ENCODE measurements around the gene KEAP1. TPM values are rescaled to one million over a fixed set of nuclear protein-coding genes. Genes with fewer than 3 reads are reported as not detected.

The KEAP1 gene
- total and polyA plus RNA-seq, 2 of the 13 experiments (the other 11 are each of a cell fraction or from before 2014, with no cell fraction given), result 56.7 to 72.9 TPM

DNA sequence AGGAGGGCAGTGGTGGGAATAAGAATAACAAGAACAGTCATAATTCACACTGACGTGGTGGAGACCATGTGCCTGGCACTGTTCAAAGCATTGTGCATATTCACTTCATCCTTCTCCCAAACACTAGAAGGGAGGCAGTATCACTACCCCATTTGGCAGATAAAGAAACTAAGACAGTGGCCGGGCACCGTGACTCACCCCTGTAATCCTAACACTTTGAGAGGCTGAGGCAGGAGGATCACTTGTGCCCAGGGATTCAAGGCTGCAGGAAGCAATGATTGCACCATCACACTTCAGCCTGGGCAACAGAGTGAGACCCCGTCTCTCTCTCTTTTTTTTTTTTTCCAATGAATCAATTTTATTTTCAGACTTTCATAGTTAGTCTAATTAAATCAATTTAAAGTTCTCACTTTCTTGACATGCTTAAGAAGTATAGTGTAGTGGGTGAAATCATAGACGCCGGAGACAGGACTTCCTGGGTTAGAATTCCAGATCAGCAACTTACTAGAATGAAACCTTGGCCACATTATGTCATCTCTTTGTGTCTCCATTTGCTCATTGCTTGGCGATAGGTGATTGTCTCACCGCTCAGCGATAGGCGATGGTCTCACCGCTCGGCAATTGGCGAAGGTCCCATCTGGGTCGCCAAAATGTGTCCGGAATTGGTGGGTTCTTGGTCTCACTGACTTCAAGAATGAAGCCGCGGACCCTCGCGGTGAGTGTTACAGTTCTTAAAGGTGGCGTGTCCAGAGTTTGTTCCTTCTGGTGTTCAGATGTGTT lies 35.2 kb upstream of the KEAP1 start:
- Histone ChIP-seq H3K9ac (ENCODE audit: insufficient read depth, low read depth, low read length) (no peak overlapping the region), H3K9me3 (ENCODE audit: low read length) (no peaks in the 10 kb centered on the region), H3K4me2 (ENCODE audit: low read depth, low read length) (no peak overlapping the region), H4K20me1 (ENCODE audit: insufficient read depth, low read length) (no peaks in the 10 kb centered on the region), H3K4me1 (ENCODE audit: insufficient read depth, low read length) (peaks cover 10% of the 10 kb centered on the region; the same call in 1 of the 2 replicates), H3K4me3 (replicated peaks in 1 of 3; ENCODE audit: insufficient read depth in 1 of 3, low read depth in 2 of 3, low read length in 3 of 3) (no peak overlapping the region), H3K79me2 (ENCODE audit: insufficient read depth, low read length) (no peaks in the 10 kb centered on the region), H2AFZ (ENCODE audit: low read length) (no peak overlapping the region), H3K27ac (ENCODE audit: extremely low read length, insufficient read depth, low read length) (no peak overlapping the region), H3K27me3 (ENCODE audit: control insufficient read depth in 1 of 2, insufficient read depth in 2 of 2, low read length in 2 of 2) (peaks cover 1 to 17% of the 10 kb centered on the region in 2 experiments; a peak in 3 of 5 replicates), H3K36me3 (replicated peaks in 1 of 2; ENCODE audit: control insufficient read depth in 1 of 2, insufficient read depth in 2 of 2, low read length in 2 of 2) (no peaks in the 10 kb centered on the region)
- no peak for ATAC-seq
- in situ Hi-C loops (cut with HindIII; ENCODE audit: extremely low pct_ligation_motif_present, low pct_unique_long_range_greater_than_20kb), result no loop called here
- no peak for FAIRE-seq
- intact Hi-C loops (cut with micrococcal nuclease; ENCODE audit: unreplicated experiment), result no loop called here
- 45% methylated on average over 20 of the region's 20 CpGs for WGBS (ENCODE audit: low lambda C conversion rate)
- ChIA-PET CTCF (ENCODE audit: low intra/inter-chr PET ratio, low total read pairs) (no interaction called here), POLR2A (no interaction called here)
- TF ChIP-seq ZNF788 (CRISPR knock-in tag; IDR thresholded peaks at IDR 0.05; ENCODE audit: borderline replicate concordance), result no peak
- peak; percentile 44; the same call in 1 of the 2 replicates for TF ChIP-seq ZNF121 (CRISPR knock-in tag; IDR thresholded peaks at IDR 0.05)
- TF ChIP-seq TSC22D2 (CRISPR knock-in tag; IDR thresholded peaks at IDR 0.05; ENCODE audit: borderline replicate concordance), result no peak
- TF ChIP-seq, protein P1, sequence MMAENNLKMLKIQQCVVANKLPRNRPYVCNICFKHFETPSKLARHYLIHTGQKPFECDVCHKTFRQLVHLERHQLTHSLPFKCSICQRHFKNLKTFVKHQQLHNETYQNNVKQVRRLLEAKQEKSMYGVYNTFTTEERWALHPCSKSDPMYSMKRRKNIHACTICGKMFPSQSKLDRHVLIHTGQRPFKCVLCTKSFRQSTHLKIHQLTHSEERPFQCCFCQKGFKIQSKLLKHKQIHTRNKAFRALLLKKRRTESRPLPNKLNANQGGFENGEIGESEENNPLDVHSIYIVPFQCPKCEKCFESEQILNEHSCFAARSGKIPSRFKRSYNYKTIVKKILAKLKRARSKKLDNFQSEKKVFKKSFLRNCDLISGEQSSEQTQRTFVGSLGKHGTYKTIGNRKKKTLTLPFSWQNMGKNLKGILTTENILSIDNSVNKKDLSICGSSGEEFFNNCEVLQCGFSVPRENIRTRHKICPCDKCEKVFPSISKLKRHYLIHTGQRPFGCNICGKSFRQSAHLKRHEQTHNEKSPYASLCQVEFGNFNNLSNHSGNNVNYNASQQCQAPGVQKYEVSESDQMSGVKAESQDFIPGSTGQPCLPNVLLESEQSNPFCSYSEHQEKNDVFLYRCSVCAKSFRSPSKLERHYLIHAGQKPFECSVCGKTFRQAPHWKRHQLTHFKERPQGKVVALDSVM (CRISPR knock-in tag; IDR thresholded peaks at IDR 0.05), result peak; percentile 60; the same call in 1 of the 2 replicates
- no TSS peak for BruUV-seq (replicated peaks)
- no peak for DNase-seq (ENCODE audit: low spot score)

DNA sequence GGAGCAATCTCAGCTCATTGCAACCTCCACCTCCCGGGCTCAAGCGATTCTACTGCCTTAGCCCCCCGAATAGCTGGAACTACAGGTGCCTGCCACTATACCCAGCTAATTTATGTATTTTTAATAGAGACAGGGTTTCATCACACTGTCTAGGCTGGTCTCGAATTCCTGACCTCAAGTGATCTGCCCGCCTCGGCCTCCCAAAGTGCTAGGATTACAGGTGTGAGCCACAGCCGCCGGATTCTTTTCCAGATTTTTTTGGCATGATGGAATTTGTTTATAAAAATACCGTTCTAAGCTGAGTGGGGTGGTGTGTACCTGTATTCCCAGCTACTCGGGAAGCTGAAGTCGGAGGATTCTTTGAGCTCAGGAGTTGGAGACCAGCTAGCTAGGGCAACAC lies 34.5 kb upstream of the KEAP1 start:
- DNase-seq (ENCODE audit: low spot score), result no peak
- H3K27ac ChIP-seq (ENCODE audit: extremely low read length, insufficient read depth, low read length), result no peak overlapping the region
- no peaks in the 10 kb centered on the region for H3K36me3 ChIP-seq (replicated peaks in 1 of 2; ENCODE audit: control insufficient read depth in 1 of 2, insufficient read depth in 2 of 2, low read length in 2 of 2)
- no peak overlapping the region for H3K9ac ChIP-seq (ENCODE audit: insufficient read depth, low read depth, low read length)
- H4K20me1 ChIP-seq (ENCODE audit: insufficient read depth, low read length), result no peaks in the 10 kb centered on the region
- intact Hi-C loops (cut with micrococcal nuclease; ENCODE audit: unreplicated experiment), result no loop called here
- 12% methylated on average over 11 of the region's 11 CpGs for WGBS (ENCODE audit: low lambda C conversion rate)
- peaks cover 1 to 17% of the 10 kb centered on the region in 2 experiments; a peak in 3 of 5 replicates for H3K27me3 ChIP-seq (ENCODE audit: control insufficient read depth in 1 of 2, insufficient read depth in 2 of 2, low read length in 2 of 2)
- ChIA-PET CTCF (ENCODE audit: low intra/inter-chr PET ratio, low total read pairs) (no interaction called here), POLR2A (no interaction called here)
- no peak overlapping the region for H3K4me3 ChIP-seq (replicated peaks in 1 of 3; ENCODE audit: insufficient read depth in 1 of 3, low read depth in 2 of 3, low read length in 3 of 3)
- in situ Hi-C loops (cut with HindIII; ENCODE audit: extremely low pct_ligation_motif_present, low pct_unique_long_range_greater_than_20kb), result no loop called here
- peaks cover 10% of the 10 kb centered on the region; the same call in 1 of the 2 replicates for H3K4me1 ChIP-seq (ENCODE audit: insufficient read depth, low read length)
- no peak overlapping the region for H2AFZ ChIP-seq (ENCODE audit: low read length)
- TF ChIP-seq RBAK (CRISPR knock-in tag; IDR thresholded peaks at IDR 0.05) (no peak), ZNF841 (CRISPR knock-in tag; IDR thresholded peaks at IDR 0.05; ENCODE audit: borderline replicate concordance) (no peak), ZNF235 (CRISPR knock-in tag; IDR thresholded peaks at IDR 0.05; ENCODE audit: borderline replicate concordance) (no peak), ZC3H4 (CRISPR knock-in tag; IDR thresholded peaks at IDR 0.05; ENCODE audit: borderline replicate concordance) (no peak), ZC3H13 (CRISPR knock-in tag; IDR thresholded peaks at IDR 0.05) (no peak), TARDBP (CRISPR knock-in tag; IDR thresholded peaks at IDR 0.05) (no peak), IRX3 (CRISPR knock-in tag; IDR thresholded peaks at IDR 0.05; ENCODE audit: borderline replicate concordance, low read depth) (no peak), NFYC (CRISPR knock-in tag; IDR thresholded peaks at IDR 0.05) (no peak), HIVEP1 (CRISPR knock-in tag; IDR thresholded peaks at IDR 0.05) (no peak), ZBTB38 (CRISPR knock-in tag; IDR thresholded peaks at IDR 0.05) (no peak), NR2F1 (CRISPR knock-in tag; IDR thresholded peaks at IDR 0.05) (no peak), ZFP62 (CRISPR knock-in tag; IDR thresholded peaks at IDR 0.05) (no peak)
- BruUV-seq (replicated peaks), result no TSS peak
- H3K4me2 ChIP-seq (ENCODE audit: low read depth, low read length), result no peak overlapping the region
- no peaks in the 10 kb centered on the region for H3K79me2 ChIP-seq (ENCODE audit: insufficient read depth, low read length)
- no peak for ATAC-seq
- H3K9me3 ChIP-seq (ENCODE audit: low read length), result no peaks in the 10 kb centered on the region
- FAIRE-seq, result no peak

Data from HepG2 (cell line).